DND-41 (cell line): ENCODE results near the gene NRG3.

Source experiments
- ATAC-seq: fragments of 200-7000 bp; cut with Tn5 transposase; 3 replicates; pipeline ENCODE4 v1.9.1; 2021; ENCODE audit warnings: low read depth; ENCODE audit not compliant: insufficient read depth
- DNase-seq: peaks from one replicate; pipeline ENCODE4 v3.0.0-alpha.2; 2020
- H2AFZ ChIP-seq: 2 replicates; pipeline ENCODE4 v1.6.0; 2012; ENCODE audit warnings: low read depth, low read length
- H3K27ac ChIP-seq: 2 replicates; pipeline ENCODE4 v1.5.1; 2012; ENCODE audit warnings: low read length, inconsistent platforms
- H3K27me3 ChIP-seq: fragments of 200-600 bp; sonication (generic); 2 replicates; pipeline ENCODE4 v1.6.0; 2012; ENCODE audit warnings: low read length, mild to moderate bottlenecking, inconsistent platforms; ENCODE audit not compliant: insufficient read depth, poor library complexity
- H3K36me3 ChIP-seq: 2 replicates; pipeline ENCODE4 v1.5.1; 2012; ENCODE audit warnings: low read length, inconsistent platforms; ENCODE audit not compliant: insufficient read depth
- H3K4me1 ChIP-seq: 2 replicates; pipeline ENCODE4 v1.5.1; 2012; ENCODE audit warnings: mild to moderate bottlenecking, low read length; ENCODE audit not compliant: insufficient read depth
- H3K4me2 ChIP-seq: 2 replicates; pipeline ENCODE4 v1.6.0; 2012; ENCODE audit warnings: mild to moderate bottlenecking, moderate library complexity, low read length, inconsistent platforms; ENCODE audit not compliant: insufficient read depth
- H3K4me3 ChIP-seq, 2 experiments: fragments of 200-600 bp in 1 of 2; shearing (Covaris generic) in 1 of 2; 2 replicates each; pipeline ENCODE4 v1.5.1; 2012 to 2016; ENCODE audit warnings: inconsistent platforms in 2 of 2, low read length in 2 of 2, mild to moderate bottlenecking in 2 of 2, low read depth in 1 of 2, moderate library complexity in 1 of 2
- H3K79me2 ChIP-seq: 2 replicates; pipeline ENCODE4 v1.6.0; 2012; ENCODE audit warnings: low read length, inconsistent platforms; ENCODE audit not compliant: insufficient read depth
- H3K9ac ChIP-seq: 2 replicates; pipeline ENCODE4 v1.6.0; 2012; ENCODE audit warnings: low read depth, mild to moderate bottlenecking, inconsistent platforms, low read length, moderate library complexity
- H3K9me3 ChIP-seq: 2 replicates; pipeline ENCODE4 v1.5.1; 2012; ENCODE audit warnings: low read length, moderate library complexity, mild to moderate bottlenecking, inconsistent platforms; ENCODE audit not compliant: insufficient read depth, severe bottlenecking
- H4K20me1 ChIP-seq: 2 replicates; pipeline ENCODE4 v1.6.0; 2012; ENCODE audit warnings: low read length; ENCODE audit not compliant: insufficient read depth
- CTCF ChIP-seq: IDR thresholded peaks from 2 replicates; pipeline ENCODE4 v1.5.1; 2012; ENCODE audit warnings: borderline replicate concordance, low read length, moderate library complexity, mild to moderate bottlenecking; ENCODE audit not compliant: poor library complexity, severe bottlenecking; ENCODE audit errors: extremely low read depth
- EZH2 ChIP-seq: IDR thresholded peaks from 3 replicates; pipeline ENCODE4 v1.6.1; 2012; ENCODE audit warnings: borderline replicate concordance, low read depth, mild to moderate bottlenecking, moderate library complexity, low read length, inconsistent platforms; ENCODE audit not compliant: severe bottlenecking

NRG3 gene

GRCh38 chr10:82234173-82234572 is 359.2 kb downstream of the NRG3 start:
- H3K9me3 ChIP-seq: no peaks in the 10 kb centered on the region
- H3K4me2 ChIP-seq: no peak overlapping the region
- DNase-seq (no peak), ATAC-seq (no peak)
- no peak overlapping the region for H3K9ac ChIP-seq
- no peak for TF ChIP-seq CTCF
- TF ChIP-seq EZH2: no peak
- H2AFZ ChIP-seq: no peak overlapping the region
- no peaks in the 10 kb centered on the region for H4K20me1 ChIP-seq
- H3K36me3 ChIP-seq: no peaks in the 10 kb centered on the region
- no peaks in the 10 kb centered on the region for H3K4me1 ChIP-seq
- no peak overlapping the region for H3K4me3 ChIP-seq
- no peaks in the 10 kb centered on the region for H3K27me3 ChIP-seq
- H3K27ac ChIP-seq: no peak overlapping the region
- no peaks in the 10 kb centered on the region for H3K79me2 ChIP-seq

GRCh38 chr10:82236084-82236731 is 361.2 kb downstream of the NRG3 start:
- Histone ChIP-seq H3K4me3 (no peak overlapping the region), H3K36me3 (no peaks in the 10 kb centered on the region), H3K4me2 (no peak overlapping the region), H3K27ac (no peak overlapping the region), H3K79me2 (no peaks in the 10 kb centered on the region), H3K9me3 (no peaks in the 10 kb centered on the region), H3K27me3 (no peaks in the 10 kb centered on the region), H3K9ac (no peak overlapping the region), H4K20me1 (no peaks in the 10 kb centered on the region), H2AFZ (no peak overlapping the region), H3K4me1 (no peaks in the 10 kb centered on the region)
- no peak for ATAC-seq
- DNase-seq: no peak
- no peak for TF ChIP-seq CTCF
- no peak for TF ChIP-seq EZH2

- no peak for TF ChIP-seq EZH2
- no peak for TF ChIP-seq CTCF
- Histone ChIP-seq H3K4me1 (no peaks in the 10 kb centered on the region), H3K79me2 (no peaks in the 10 kb centered on the region), H2AFZ (no peak overlapping the region), H4K20me1 (no peaks in the 10 kb centered on the region), H3K27me3 (no peaks in the 10 kb centered on the region), H3K27ac (no peak overlapping the region), H3K9ac (no peak overlapping the region), H3K36me3 (no peaks in the 10 kb centered on the region), H3K4me2 (no peak overlapping the region), H3K4me3 (no peak overlapping the region), H3K9me3 (no peaks in the 10 kb centered on the region)
- ATAC-seq: no peak
- DNase-seq: no peak
These were observed 363.3 kb downstream of the NRG3 start for GRCh38 chr10:82238291-82238690.

GRCh38 chr10:82240408-82240807 is 365.4 kb downstream of the NRG3 start:
- H3K79me2 ChIP-seq: no peaks in the 10 kb centered on the region
- H3K9me3 ChIP-seq: no peaks in the 10 kb centered on the region
- no peak for DNase-seq
- no peaks in the 10 kb centered on the region for H3K4me1 ChIP-seq
- no peak overlapping the region for H3K4me2 ChIP-seq
- no peaks in the 10 kb centered on the region for H3K27me3 ChIP-seq
- no peak for TF ChIP-seq EZH2
- no peak for TF ChIP-seq CTCF
- no peaks in the 10 kb centered on the region for H3K36me3 ChIP-seq
- H2AFZ ChIP-seq: no peak overlapping the region
- no peak for ATAC-seq
- no peak overlapping the region for H3K9ac ChIP-seq
- no peaks in the 10 kb centered on the region for H4K20me1 ChIP-seq
- H3K4me3 ChIP-seq: no peak overlapping the region
- no peak overlapping the region for H3K27ac ChIP-seq
